Cardiac muscle cell (in vitro differentiated cells and primary cell): ENCODE results near the gene TCERG1L. TPM values are rescaled to one million over a fixed set of nuclear protein-coding genes. Genes with fewer than 3 reads are reported as not detected.

Experiments used
- DNase-seq, 2 donors: peaks; one replicate each; pipeline versions ENCODE4 v3.0.0 to v3.0.0-alpha.2; 2010 to 2017; ENCODE audit warnings: low read depth in 1 of 2, low spot score in 1 of 2
- H3K27ac ChIP-seq: fragments of 200-600 bp; sonication (generic); 2 replicates; pipeline ENCODE4 v1.5.1; 2016
- H3K27me3 ChIP-seq: fragments of 200-600 bp; sonication (generic); 2 replicates; pipeline ENCODE4 v1.6.0; 2016; ENCODE audit warnings: control low read depth
- H3K36me3 ChIP-seq: fragments of 200-600 bp; sonication (generic); 2 replicates; pipeline ENCODE4 v1.5.1; 2016; ENCODE audit warnings: control low read depth
- H3K4me1 ChIP-seq: fragments of 200-600 bp; sonication (generic); 2 replicates; pipeline ENCODE4 v1.8.1; 2017; ENCODE audit warnings: low read depth, mild to moderate bottlenecking, mixed run types
- H3K4me3 ChIP-seq: fragments of 200-600 bp; sonication (generic); 2 replicates; pipeline ENCODE4 v1.5.1; 2016; ENCODE audit warnings: mild to moderate bottlenecking
- H3K9me3 ChIP-seq: fragments of 200-600 bp; sonication (generic); 2 replicates; pipeline ENCODE4 v1.5.1; 2017; ENCODE audit warnings: low read depth, mild to moderate bottlenecking, control low read depth
- polyA plus RNA-seq: library from polyadenylated mRNA; unstranded; fragments of >200 nt; fragmentation: Nextera tagmentation; extraction: Ambion mirVana; gene quantifications from 2 replicates; pipeline ENCODE4 v1.2.1, GENCODE V29; 2016
- total RNA-seq: library from RNA; depleted of rRNA; stranded (reverse); fragments of >200 nt; gene quantifications from 2 replicates; pipeline ENCODE4 v1.2.3, GENCODE V29; 2016
- TF ChIP-seq, protein P1 (sequence below): IDR thresholded peaks from 2 replicates; pipeline ENCODE4 v1.5.1; 2012; ENCODE audit warnings: low read depth, mild to moderate bottlenecking, low read length

Gene TCERG1L
- total and polyA plus RNA-seq, 2 experiments from 2014 or later: 0.12 to 1.9 TPM

DNA sequence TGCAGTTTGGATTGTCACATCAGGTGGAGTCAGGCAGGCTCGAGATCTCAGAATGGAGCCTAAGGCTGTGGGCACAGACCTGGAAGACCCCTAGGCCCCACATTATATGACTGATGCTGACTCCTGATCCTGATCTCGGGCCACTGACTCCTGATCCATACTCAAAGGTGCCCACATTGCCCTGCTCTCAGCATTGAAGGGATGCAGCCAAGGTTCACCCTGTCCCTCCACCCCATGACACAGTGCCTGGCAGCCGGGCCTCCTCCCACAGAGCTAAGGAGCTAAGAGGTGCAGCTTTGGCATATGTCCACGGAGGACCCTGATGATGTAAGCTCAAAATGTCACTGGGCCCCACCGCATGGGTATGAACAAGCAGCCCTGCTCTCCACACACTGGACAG lies 36.6 kb downstream of the TCERG1L start:
- no peaks in the 10 kb centered on the region for H3K4me1 ChIP-seq
- H3K4me3 ChIP-seq: no peak overlapping the region
- TF ChIP-seq, protein P1, sequence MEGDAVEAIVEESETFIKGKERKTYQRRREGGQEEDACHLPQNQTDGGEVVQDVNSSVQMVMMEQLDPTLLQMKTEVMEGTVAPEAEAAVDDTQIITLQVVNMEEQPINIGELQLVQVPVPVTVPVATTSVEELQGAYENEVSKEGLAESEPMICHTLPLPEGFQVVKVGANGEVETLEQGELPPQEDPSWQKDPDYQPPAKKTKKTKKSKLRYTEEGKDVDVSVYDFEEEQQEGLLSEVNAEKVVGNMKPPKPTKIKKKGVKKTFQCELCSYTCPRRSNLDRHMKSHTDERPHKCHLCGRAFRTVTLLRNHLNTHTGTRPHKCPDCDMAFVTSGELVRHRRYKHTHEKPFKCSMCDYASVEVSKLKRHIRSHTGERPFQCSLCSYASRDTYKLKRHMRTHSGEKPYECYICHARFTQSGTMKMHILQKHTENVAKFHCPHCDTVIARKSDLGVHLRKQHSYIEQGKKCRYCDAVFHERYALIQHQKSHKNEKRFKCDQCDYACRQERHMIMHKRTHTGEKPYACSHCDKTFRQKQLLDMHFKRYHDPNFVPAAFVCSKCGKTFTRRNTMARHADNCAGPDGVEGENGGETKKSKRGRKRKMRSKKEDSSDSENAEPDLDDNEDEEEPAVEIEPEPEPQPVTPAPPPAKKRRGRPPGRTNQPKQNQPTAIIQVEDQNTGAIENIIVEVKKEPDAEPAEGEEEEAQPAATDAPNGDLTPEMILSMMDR: no peak
- H3K9me3 ChIP-seq: no peaks in the 10 kb centered on the region
- H3K27me3 ChIP-seq: no peaks in the 10 kb centered on the region
- no peak overlapping the region for H3K27ac ChIP-seq
- DNase-seq: no peak
- H3K36me3 ChIP-seq: no peaks in the 10 kb centered on the region

DNA sequence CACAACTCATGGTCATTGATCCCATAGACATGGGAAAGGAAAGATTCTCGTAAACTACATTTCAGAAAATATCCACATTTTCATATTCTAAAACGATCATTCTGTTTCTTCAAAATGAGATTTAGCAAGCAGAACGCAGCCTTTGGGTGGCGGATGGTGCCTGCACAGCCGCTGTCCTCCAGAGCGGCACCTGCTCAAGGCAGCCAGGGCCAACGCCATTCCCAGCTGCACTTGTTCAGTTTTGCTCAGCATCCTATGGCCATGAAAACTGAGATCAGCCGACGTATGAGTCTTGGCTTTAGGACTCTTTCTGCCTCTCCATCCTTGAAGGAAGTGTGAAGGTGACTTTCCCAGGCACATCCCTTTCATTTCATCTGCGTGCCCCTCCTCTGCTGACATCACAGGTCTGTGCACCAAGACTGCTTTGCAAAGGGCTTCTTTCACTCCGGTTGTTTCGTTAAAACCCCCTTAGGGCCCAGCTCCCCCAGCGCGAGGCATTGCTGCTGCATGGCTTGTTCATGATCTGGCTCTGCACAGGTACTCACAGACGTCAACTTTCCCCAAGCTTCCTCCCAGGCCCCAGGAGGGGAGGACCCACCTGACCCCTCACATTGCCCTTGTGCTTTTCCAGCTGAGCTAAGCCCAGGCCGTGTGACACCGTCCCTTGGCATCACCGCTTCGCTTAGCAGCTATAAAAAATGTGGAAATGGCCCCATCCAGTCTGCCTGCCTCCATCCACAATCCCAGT lies 37.2 kb downstream of the TCERG1L start:
- no peaks in the 10 kb centered on the region for H3K9me3 ChIP-seq
- no peak overlapping the region for H3K4me3 ChIP-seq
- DNase-seq: no peak
- no peaks in the 10 kb centered on the region for H3K4me1 ChIP-seq
- no peaks in the 10 kb centered on the region for H3K27me3 ChIP-seq
- TF ChIP-seq, protein P1: no peak
- H3K36me3 ChIP-seq: no peaks in the 10 kb centered on the region
- H3K27ac ChIP-seq: no peak overlapping the region

DNA sequence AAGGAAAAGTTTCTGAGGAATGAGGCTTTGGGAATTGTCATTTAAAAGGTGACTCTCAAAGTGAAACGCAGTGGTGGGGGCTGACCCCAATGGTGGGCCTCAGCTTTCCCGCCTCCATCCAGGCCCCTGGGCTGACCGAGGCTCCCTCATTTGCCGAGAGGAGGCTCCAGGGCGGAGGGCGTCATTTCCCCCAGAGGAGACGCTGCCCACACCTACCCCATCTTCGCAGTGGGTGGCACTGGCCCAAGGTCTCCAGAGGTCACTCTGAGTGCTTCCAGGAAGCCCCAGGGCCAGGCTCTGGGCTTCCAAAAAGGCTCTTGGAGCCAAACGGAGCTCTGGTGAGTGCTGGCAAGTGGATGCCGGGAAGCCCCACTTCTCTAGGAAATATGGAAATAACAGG lies 38.0 kb downstream of the TCERG1L start:
- no peak for DNase-seq
- H3K27me3 ChIP-seq: no peaks in the 10 kb centered on the region
- H3K4me3 ChIP-seq: no peak overlapping the region
- TF ChIP-seq, protein P1: no peak
- H3K9me3 ChIP-seq: no peaks in the 10 kb centered on the region
- H3K27ac ChIP-seq: no peak overlapping the region
- no peaks in the 10 kb centered on the region for H3K4me1 ChIP-seq
- H3K36me3 ChIP-seq: no peaks in the 10 kb centered on the region

DNA sequence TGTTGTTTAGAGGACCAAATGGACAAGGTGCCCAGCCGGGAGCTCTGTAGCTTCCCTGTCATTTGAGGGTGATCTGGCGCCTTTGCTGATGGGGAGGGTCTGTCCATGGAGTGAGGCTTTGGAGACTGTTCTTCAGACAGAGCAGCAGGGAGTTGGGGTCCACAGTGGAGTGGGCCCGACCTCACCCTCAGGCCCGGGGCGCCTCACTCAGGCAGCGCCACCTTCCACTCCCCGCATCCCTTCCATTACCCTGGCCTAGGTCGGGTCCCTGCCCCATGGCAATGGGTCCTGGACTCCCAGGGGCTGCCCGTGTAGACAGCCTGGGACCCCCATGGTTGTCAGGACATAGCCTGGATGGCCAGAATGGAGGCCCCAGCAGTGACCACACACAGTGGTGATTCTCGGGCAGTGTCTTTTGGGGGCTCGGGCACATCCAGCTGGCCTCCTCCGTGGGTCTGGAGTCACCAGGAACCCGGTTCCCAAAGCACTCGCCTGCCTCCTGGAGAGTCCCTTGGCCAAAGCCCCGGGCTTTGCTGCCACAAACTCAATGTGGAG lies 38.5 kb downstream of the TCERG1L start:
- Histone ChIP-seq H3K27ac (no peak overlapping the region), H3K36me3 (no peaks in the 10 kb centered on the region), H3K4me3 (no peak overlapping the region), H3K9me3 (no peaks in the 10 kb centered on the region), H3K4me1 (no peaks in the 10 kb centered on the region), H3K27me3 (no peaks in the 10 kb centered on the region)
- TF ChIP-seq, protein P1: no peak
- no peak for DNase-seq

DNA sequence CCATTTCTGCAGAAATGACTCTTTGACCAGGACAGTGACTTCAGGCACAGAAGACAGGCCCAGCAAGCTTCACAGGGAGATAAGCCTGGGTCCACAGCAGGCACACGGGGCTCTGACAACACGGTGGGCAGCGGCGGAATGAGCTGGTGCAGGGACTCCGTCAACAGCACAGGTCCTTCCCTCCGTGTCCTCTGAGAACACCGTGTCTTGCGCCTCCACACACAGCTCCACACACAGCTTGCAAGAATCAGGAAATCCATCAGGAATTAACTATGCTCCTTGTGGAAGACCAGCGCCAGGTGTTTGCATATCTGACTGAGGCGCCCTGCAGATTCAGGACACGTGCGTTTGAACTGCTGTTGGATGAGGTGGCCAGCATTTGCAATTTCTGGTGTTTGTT lies 39.6 kb downstream of the TCERG1L start:
- no peaks in the 10 kb centered on the region for H3K4me1 ChIP-seq
- H3K27ac ChIP-seq: no peak overlapping the region
- DNase-seq: no peak
- no peaks in the 10 kb centered on the region for H3K36me3 ChIP-seq
- TF ChIP-seq, protein P1: no peak
- H3K4me3 ChIP-seq: no peak overlapping the region
- H3K9me3 ChIP-seq: no peaks in the 10 kb centered on the region
- H3K27me3 ChIP-seq: no peaks in the 10 kb centered on the region
